Skeletal muscle tissue (tissue), 2 donors: Measurements from ENCODE around the gene KIF13A. TPM values are rescaled to one million over a fixed set of nuclear protein-coding genes. Genes with fewer than 3 reads are reported as not detected.

ENCODE experiments used
- small RNA-seq: library from RNA; depleted of rRNA; stranded (forward); fragments of <200 nt; gene quantifications from one replicate; pipeline ENCODE3, GENCODE V24; 2014
- total RNA-seq: library from RNA; depleted of rRNA; stranded (reverse); fragments of >200 nt; gene quantifications from one replicate; pipeline ENCODE4 v1.2.3, GENCODE V29; 2014

The KIF13A gene
- total RNA-seq, 1 donor from 2014 or later = 44.9 TPM

Small RNA genes within 50 kb of the gene (small RNA-seq; reads per million reads assigned to genes)
- gene RF00019 (not detected), gene RNA5SP204 (0.63 reads per million, percentile 68 among the genes with 10 or more reads in this experiment)

Other genes with a start within 250 kb of the KIF13A start
- 3.1 TPM for gene NHLRC1, start 135.0 kb upstream of the KIF13A start, total RNA-seq
- gene TPMT, start 167.4 kb upstream of the KIF13A start, total RNA-seq = 2.1 TPM
- 16.2 TPM for gene KDM1B, start 167.8 kb upstream of the KIF13A start, total RNA-seq